ENCODE results near the gene HDLBP. TPM values are rescaled to one million over a fixed set of nuclear protein-coding genes. Genes with fewer than 3 reads are reported as not detected.

The HDLBP gene
- total RNA-seq, 1 experiment from 2014 or later = 350 TPM

- no peaks in the 10 kb centered on the region for H3K27me3 Mint-ChIP-seq (ENCODE audit: insufficient read depth, unreplicated experiment)
- DNase-seq = no peak
- no TSS peak for BruUV-seq (replicated peaks)
- peaks cover 96% of the 10 kb centered on the region for H3K36me3 Mint-ChIP-seq (ENCODE audit: insufficient read depth, unreplicated experiment)
- H3K9me3 ChIP-seq = no peaks in the 10 kb centered on the region
- ChIA-PET CTCF (no interaction called here), POLR2A (no interaction called here)
- H3K4me3 ChIP-seq (ENCODE audit: low read depth, low read length) = no peak overlapping the region
- H3K27me3 ChIP-seq (replicated peaks; ENCODE audit: control insufficient read depth, insufficient read depth, low read length) = no peaks in the 10 kb centered on the region
- H3K27ac Mint-ChIP-seq (ENCODE audit: unreplicated experiment) = no peak overlapping the region
- no peaks in the 10 kb centered on the region for H3K4me1 ChIP-seq
- H3K9me3 Mint-ChIP-seq (ENCODE audit: unreplicated experiment) = no peaks in the 10 kb centered on the region
- H3K36me3 ChIP-seq (ENCODE audit: control insufficient read depth, insufficient read depth, low read length) = 0 out of 2 replicates have a peak, but pooled peaks cover 1% of the 10 kb centered on the region
- TF ChIP-seq, protein P1, sequence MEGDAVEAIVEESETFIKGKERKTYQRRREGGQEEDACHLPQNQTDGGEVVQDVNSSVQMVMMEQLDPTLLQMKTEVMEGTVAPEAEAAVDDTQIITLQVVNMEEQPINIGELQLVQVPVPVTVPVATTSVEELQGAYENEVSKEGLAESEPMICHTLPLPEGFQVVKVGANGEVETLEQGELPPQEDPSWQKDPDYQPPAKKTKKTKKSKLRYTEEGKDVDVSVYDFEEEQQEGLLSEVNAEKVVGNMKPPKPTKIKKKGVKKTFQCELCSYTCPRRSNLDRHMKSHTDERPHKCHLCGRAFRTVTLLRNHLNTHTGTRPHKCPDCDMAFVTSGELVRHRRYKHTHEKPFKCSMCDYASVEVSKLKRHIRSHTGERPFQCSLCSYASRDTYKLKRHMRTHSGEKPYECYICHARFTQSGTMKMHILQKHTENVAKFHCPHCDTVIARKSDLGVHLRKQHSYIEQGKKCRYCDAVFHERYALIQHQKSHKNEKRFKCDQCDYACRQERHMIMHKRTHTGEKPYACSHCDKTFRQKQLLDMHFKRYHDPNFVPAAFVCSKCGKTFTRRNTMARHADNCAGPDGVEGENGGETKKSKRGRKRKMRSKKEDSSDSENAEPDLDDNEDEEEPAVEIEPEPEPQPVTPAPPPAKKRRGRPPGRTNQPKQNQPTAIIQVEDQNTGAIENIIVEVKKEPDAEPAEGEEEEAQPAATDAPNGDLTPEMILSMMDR (IDR thresholded peaks at IDR 0.05; ENCODE audit: insufficient read depth in 1 of 2, low read depth in 1 of 2, low read length in 1 of 2, severe bottlenecking in 1 of 2, unreplicated experiment in 1 of 2) = no peak
- intact Hi-C loops (cut with micrococcal nuclease; ENCODE audit: unreplicated experiment) = no loop called here
- H3K4me1 Mint-ChIP-seq (ENCODE audit: low read depth, unreplicated experiment) = peaks cover 6% of the 10 kb centered on the region
- no peak overlapping the region for H3K4me3 Mint-ChIP-seq (ENCODE audit: unreplicated experiment)
Observed at GRCh38 chr2:241237047-241237446, 78.4 kb downstream of the HDLBP start.

- DNase-seq = no peak
- BruUV-seq (replicated peaks) = no TSS peak
- POLR2A ChIA-PET = no interaction called here
- no peaks in the 10 kb centered on the region for H3K4me1 ChIP-seq
- intact Hi-C loops (cut with micrococcal nuclease; ENCODE audit: unreplicated experiment) = no loop called here
- Mint-ChIP-seq H3K9me3 (ENCODE audit: unreplicated experiment) (no peaks in the 10 kb centered on the region), H3K36me3 (ENCODE audit: insufficient read depth, unreplicated experiment) (peaks cover 96% of the 10 kb centered on the region), H3K27ac (ENCODE audit: unreplicated experiment) (no peak overlapping the region), H3K4me3 (ENCODE audit: unreplicated experiment) (no peak overlapping the region), H3K27me3 (ENCODE audit: insufficient read depth, unreplicated experiment) (no peaks in the 10 kb centered on the region), H3K4me1 (ENCODE audit: low read depth, unreplicated experiment) (peaks cover 6% of the 10 kb centered on the region)
- TF ChIP-seq, protein P1 (IDR thresholded peaks at IDR 0.05; ENCODE audit: insufficient read depth in 1 of 2, low read depth in 1 of 2, low read length in 1 of 2, severe bottlenecking in 1 of 2, unreplicated experiment in 1 of 2) = no peak
- CTCF ChIA-PET = no interaction called here
- H3K27me3 ChIP-seq (replicated peaks; ENCODE audit: control insufficient read depth, insufficient read depth, low read length) = no peaks in the 10 kb centered on the region
- no peak overlapping the region for H3K4me3 ChIP-seq (ENCODE audit: low read depth, low read length)
- 0 out of 2 replicates have a peak, but pooled peaks cover 1% of the 10 kb centered on the region for H3K36me3 ChIP-seq (ENCODE audit: control insufficient read depth, insufficient read depth, low read length)
- no peaks in the 10 kb centered on the region for H3K9me3 ChIP-seq
Observed at GRCh38 chr2:241235859-241236593, 79.4 kb downstream of the HDLBP start.

GRCh38 chr2:241234962-241235740, 80.3 kb downstream of the HDLBP start:
- Histone ChIP-seq H3K9me3 (no peaks in the 10 kb centered on the region), H3K27me3 (replicated peaks; ENCODE audit: control insufficient read depth, insufficient read depth, low read length) (no peaks in the 10 kb centered on the region), H3K36me3 (ENCODE audit: control insufficient read depth, insufficient read depth, low read length) (0 out of 2 replicates have a peak, but pooled peaks cover 1% of the 10 kb centered on the region), H3K4me3 (ENCODE audit: low read depth, low read length) (no peak overlapping the region), H3K4me1 (no peaks in the 10 kb centered on the region)
- DNase-seq = no peak
- BruUV-seq (replicated peaks) = no TSS peak
- H3K27me3 Mint-ChIP-seq (ENCODE audit: insufficient read depth, unreplicated experiment) = no peaks in the 10 kb centered on the region
- ChIA-PET CTCF (no interaction called here), POLR2A (no interaction called here)
- intact Hi-C loops (cut with micrococcal nuclease; ENCODE audit: unreplicated experiment) = no loop called here
- H3K36me3 Mint-ChIP-seq (ENCODE audit: insufficient read depth, unreplicated experiment) = peaks cover 96% of the 10 kb centered on the region
- H3K4me3 Mint-ChIP-seq (ENCODE audit: unreplicated experiment) = no peak overlapping the region
- no peak overlapping the region for H3K27ac Mint-ChIP-seq (ENCODE audit: unreplicated experiment)
- peaks cover 6% of the 10 kb centered on the region for H3K4me1 Mint-ChIP-seq (ENCODE audit: low read depth, unreplicated experiment)
- TF ChIP-seq, protein P1 (IDR thresholded peaks at IDR 0.05; ENCODE audit: insufficient read depth in 1 of 2, low read depth in 1 of 2, low read length in 1 of 2, severe bottlenecking in 1 of 2, unreplicated experiment in 1 of 2) = no peak
- no peaks in the 10 kb centered on the region for H3K9me3 Mint-ChIP-seq (ENCODE audit: unreplicated experiment)

All from Caco-2 (cell line).